ENCODE data around the gene BARHL1. TPM values are rescaled to one million over a fixed set of nuclear protein-coding genes. Genes with fewer than 3 reads are reported as not detected.

The BARHL1 gene
- total RNA-seq, 1 experiment from 2014 or later, result not detected

- Histone ChIP-seq H2BK15ac (ENCODE audit: low read depth, low read length) (no peak overlapping the region), H3K18ac (ENCODE audit: insufficient read length, low read depth, low read length) (no peak overlapping the region), H3T11ph (ENCODE audit: low read length) (no peak overlapping the region), H3K4me2 (ENCODE audit: insufficient read depth, insufficient read length, low read length) (no peak overlapping the region), H3K9ac (ENCODE audit: extremely low read depth, insufficient read length, low read length) (no peak overlapping the region), H4K5ac (ENCODE audit: insufficient read length, low read depth, low read length) (no peak overlapping the region), H3K27me3 (ENCODE audit: insufficient read depth, low read length) (no peaks in the 10 kb centered on the region), H3K27ac (ENCODE audit: insufficient read length, low read depth, low read length) (no peak overlapping the region), H3K23ac (ENCODE audit: insufficient read length, low read depth, low read length) (no peak overlapping the region), H3K79me1 (ENCODE audit: insufficient read depth, low read depth, low read length, poor library complexity, severe bottlenecking) (no peaks in the 10 kb centered on the region), H2BK5ac (ENCODE audit: insufficient read length, low read length) (no peak overlapping the region), H4K91ac (ENCODE audit: insufficient read length, low read depth, low read length) (no peak overlapping the region), H3K14ac (ENCODE audit: insufficient read depth, low read length) (no peak overlapping the region), H3K4ac (ENCODE audit: low read depth, low read length) (no peak overlapping the region), H2BK120ac (ENCODE audit: low read depth, low read length, poor library complexity, severe bottlenecking) (no peak overlapping the region), H2AK5ac (ENCODE audit: insufficient read length, low read length) (no peak overlapping the region), H4K8ac (replicated peaks; ENCODE audit: insufficient read length, low read depth, low read length) (no peak overlapping the region), H3K9me3 (ENCODE audit: control insufficient read depth, low read depth, low read length) (no peaks in the 10 kb centered on the region), H2BK12ac (ENCODE audit: insufficient read length, low read depth, low read length) (no peak overlapping the region), H2BK20ac (ENCODE audit: low read depth, low read length, poor library complexity, severe bottlenecking) (no peak overlapping the region), H3K23me2 (ENCODE audit: insufficient read length, low read depth, low read length, poor library complexity, severe bottlenecking) (no peaks in the 10 kb centered on the region), H3K4me1 (ENCODE audit: insufficient read depth, low read length) (no peaks in the 10 kb centered on the region), H3K56ac (ENCODE audit: insufficient read length, low read depth, low read length) (no peak overlapping the region), H3K79me2 (ENCODE audit: insufficient read depth, low read length) (no peaks in the 10 kb centered on the region), H2AFZ (ENCODE audit: low read length) (no peak overlapping the region), H4K20me1 (ENCODE audit: control insufficient read depth, insufficient read depth, insufficient read length) (no peaks in the 10 kb centered on the region)
- Mint-ChIP-seq H3K4me1 (peaks cover 6 to 20% of the 10 kb centered on the region in 2 experiments), H3K4me3 (no peak overlapping the region), H3K9me3 (no peaks in the 10 kb centered on the region), H3K27ac (peak overlapping the region in 1 of 3 experiments; percentile 67; a peak in 1 of 7 replicates), H3K36me3 (ENCODE audit: insufficient read depth in 1 of 3, low read depth in 3 of 3) (peaks cover 14 to 50% (median 26%) of the 10 kb centered on the region in 3 experiments; a peak in 6 of 7 replicates), H3K27me3 (ENCODE audit: low read depth) (no peaks in the 10 kb centered on the region)
- WGBS (ENCODE audit: extremely low coverage, insufficient read length, low lambda C conversion rate), result no CpG with 5 or more reads among the region's 5 CpGs
- no peak for TF ChIP-seq CTCF (conservative IDR thresholded peaks at IDR 0.05)
- DNase-seq, result no peak
Observed at GRCh38 chr9:132631280-132631679, 48.9 kb downstream of the BARHL1 start.
